HG02970 (cell line): ENCODE measurements around the gene PDHB.

Experiments used
- ATAC-seq: cut with Tn5 transposase; IDR thresholded peaks from one replicate; pipeline ENCODE4 v1.9.1; 2021; ENCODE audit warnings: mild to moderate bottlenecking, moderate library complexity, moderate number of reproducible peaks; ENCODE audit not compliant: unreplicated experiment, low FRiP score

Gene PDHB

DNA sequence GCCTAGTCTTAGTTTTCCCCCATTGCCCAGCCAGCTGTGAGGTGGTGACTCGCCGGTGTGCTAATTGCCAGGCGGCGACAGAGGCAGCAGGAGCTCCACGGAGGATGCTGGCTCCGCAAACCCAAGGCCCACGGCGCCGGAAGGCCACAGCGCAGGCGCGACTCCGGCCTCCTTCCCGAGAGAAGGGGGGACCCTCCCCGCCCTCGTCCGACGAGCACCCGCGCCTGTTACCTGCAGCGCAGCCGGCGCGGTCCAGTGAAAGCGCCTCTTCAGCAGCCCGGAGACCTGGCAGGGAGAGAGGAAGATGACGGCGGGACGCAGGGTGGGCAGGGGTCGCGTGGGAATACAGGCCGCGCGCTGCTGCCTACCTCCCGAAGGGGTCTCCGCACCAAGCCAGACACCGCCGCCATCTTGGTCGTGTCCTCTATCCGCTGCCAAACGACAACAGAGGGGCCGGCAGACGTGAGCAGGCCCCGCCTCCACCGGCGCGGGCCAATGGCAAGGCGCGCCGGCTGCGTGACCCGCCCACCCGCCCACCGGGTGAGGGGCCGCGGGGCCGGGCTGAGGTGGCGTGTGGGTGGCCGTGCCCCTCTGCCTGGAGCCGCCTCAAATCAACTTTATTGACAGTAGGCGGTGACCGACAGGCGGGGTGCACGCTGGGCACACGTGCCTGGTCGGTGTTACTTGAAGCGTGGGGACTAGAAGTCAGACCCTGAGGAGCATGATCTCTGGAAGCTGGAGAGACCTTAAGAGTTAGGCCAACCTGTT, at the start of gene PDHB:
Gene PDHB (minus strand): TSS at position 433 of the 768 bp plus-strand sequence. CDS start 23 bp downstream, at position 410.
- peak; percentile 95 for ATAC-seq

DNA sequence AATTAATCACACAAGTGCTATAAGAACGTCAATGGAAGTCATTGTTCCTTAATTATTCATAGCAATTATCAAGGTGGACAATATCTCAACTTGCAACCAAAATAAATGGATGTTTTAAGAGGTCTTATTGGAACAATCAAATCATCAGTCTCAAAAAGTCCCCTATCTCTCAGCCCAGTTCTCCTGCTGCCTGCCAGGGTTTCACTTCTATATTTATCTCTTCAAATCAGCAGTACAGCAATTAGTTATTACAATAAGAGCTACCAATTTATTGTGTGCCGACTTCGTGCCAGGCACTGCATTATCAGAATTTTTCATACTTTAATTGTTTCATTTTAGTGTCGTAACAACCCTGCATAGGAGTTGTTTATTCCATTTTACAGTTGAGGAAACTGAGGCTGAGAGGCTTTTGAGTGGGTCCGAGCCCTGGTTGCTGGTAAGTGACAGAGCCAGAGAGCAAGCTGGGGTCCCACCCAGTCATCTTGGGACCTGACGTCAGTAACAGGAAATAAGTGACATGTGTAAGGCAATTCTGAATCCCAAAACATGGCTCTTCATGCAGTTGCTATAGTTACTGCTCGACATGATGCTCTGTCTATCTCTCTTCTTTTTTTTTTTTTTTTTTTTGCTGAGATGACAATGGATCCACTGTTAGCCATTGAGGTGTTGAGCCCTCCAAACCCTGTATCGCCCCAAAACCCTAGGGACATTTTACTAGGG, 49.4 kb upstream of the PDHB start:
- no peak for ATAC-seq

DNA sequence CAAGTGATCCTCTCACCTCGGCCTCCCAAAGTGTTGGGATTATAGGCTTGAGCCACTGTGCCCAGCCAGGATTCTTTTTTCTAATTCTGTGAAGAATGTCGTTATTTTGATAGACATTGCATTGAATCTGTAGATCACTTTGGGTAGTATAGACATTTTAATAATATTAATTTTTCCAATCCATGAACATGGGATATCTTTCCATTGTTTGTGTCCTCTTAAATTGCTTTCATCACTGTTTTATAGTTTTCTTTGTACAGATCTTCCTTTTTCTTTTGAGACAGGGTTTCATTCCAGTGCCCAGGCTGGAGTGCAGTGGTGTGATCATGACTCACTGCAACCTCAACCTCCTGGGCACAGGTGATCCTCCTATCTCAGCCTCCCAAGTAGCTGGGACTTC, 46.7 kb upstream of the PDHB start:
- no peak for ATAC-seq

DNA sequence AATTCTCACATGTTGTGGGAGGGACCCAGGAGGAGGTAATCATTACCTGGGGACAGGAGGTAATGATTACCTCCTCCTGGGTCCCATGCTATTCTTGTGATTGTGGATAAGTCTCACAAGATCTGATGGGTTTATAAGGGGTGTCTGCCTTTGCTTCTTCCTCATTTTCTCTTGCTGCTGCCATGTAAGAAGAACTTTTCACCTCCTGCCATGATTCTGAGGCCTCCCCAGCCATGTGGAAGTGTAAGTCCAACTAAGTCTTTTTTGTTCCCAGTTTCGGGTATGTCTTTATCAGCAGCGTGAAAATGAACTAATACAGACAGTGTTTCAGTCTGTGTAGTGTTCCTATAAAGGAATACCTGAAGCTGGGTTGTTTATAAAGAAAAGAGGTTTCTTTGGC, 45.1 kb upstream of the PDHB start:
- ATAC-seq: no peak

DNA sequence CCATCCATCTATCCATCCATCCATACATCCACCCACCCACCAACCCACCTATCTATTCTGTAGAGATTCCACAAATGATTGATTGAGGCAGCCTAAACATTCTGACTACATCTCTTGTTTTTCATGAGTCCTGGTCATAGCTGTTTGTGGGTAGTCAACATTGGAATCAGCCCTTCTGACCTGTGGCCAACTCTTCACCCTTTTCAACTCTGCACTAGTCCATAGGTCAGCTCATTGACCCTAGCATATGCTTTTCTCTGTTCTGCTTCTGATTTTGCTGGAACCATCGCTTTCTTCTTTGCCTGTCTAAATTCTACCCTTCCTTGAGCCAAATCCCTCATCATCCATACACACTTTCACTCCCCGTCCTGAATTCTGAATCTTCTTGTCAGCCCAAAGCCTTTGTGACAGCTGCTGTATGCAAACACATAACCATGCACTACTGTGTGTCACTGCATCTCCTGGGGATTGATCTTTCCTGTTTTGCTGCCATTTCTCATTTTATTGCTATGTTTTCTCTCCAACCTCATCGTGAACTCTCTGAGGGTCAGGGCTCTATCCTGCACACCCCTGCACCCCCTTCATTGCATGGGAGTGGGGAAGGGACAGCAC, 41.4 kb upstream of the PDHB start:
- ATAC-seq: no peak

DNA sequence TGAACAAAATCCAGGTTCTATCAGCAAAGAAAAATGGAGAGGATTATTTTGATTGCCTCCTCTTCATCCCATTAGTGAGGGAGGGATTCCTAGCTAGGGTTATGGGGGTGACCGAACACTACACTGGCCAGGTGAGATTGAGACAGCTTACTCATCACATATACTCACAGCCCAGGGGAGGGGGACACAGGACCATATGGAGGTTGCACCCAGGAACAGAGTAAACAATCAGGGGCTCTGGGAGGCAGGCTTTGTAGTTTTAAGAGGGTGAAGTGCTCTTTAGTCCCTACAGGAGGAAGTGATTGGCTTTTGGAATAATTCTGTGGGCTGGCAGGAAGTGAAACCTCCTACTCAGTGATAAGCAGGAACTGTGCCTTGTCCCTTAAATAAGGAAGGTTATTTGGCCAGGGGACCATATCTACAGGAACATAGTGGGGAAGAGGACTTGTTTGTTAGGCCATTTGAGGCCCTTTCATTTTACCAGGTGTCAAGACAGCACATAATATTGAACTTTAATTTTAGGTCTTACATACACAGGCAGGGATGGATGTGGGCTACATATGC, 40.8 kb upstream of the PDHB start:
- ATAC-seq: no peak

DNA sequence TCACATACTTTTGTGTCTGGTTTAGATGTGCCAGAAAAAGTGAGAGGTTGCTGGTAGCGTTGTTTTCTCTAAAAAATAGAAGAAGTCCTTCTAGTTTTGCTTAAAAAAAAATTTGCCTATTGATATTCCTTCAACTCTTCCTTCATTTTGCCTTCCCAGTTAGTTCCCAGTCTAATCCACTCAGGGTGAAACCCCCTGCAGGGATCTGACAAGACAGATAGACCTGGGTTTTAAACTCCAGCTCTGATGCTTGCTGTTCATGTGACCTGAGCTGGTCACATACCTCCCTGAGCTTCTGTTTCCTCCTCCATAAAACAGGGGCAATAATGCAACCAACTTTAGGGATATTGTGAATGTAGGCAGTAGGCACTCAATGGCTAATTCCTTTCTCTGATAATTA, 39.6 kb upstream of the PDHB start:
- no peak for ATAC-seq

DNA sequence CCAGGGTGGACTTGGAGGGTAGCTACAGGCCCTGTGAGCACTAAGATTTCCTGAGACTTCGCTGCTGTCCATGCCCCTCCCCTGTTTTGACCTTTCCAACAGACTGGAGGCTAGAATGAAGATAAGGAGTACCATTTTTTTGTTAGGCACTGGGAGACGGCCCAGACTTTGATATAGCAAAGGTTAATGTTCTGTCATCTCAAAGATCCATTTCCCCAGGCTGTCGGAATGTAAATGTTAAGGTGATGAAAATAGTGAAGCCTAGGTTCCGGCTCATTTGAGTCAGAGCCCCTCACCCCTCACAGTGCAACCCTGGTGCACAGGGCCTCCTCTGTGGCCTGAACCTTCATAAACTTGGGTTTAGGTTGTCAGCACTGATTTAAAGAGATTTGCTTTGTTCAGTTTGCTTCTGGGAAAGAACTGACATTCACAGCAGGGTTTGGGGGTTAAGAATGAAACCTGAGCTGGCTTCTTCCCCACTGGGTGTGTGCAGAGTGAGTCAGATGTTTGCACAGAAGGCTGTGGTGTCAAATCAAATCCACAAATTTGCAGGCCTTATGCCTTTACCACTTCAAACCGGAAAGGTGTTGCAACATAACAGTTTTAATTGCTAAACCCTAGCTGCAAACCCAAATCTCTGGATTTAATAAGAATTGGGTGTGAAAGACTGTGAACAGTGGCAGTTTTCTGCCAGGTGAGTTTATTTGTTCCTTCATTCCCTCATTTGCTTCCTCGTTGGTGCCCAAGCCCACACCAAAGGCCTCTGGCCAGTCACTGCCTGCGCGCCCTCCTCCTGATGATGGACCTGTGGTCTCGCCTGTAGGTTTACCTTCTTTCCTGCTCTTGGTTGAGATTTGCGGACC, 37.6 kb upstream of the PDHB start:
- no peak for ATAC-seq

DNA sequence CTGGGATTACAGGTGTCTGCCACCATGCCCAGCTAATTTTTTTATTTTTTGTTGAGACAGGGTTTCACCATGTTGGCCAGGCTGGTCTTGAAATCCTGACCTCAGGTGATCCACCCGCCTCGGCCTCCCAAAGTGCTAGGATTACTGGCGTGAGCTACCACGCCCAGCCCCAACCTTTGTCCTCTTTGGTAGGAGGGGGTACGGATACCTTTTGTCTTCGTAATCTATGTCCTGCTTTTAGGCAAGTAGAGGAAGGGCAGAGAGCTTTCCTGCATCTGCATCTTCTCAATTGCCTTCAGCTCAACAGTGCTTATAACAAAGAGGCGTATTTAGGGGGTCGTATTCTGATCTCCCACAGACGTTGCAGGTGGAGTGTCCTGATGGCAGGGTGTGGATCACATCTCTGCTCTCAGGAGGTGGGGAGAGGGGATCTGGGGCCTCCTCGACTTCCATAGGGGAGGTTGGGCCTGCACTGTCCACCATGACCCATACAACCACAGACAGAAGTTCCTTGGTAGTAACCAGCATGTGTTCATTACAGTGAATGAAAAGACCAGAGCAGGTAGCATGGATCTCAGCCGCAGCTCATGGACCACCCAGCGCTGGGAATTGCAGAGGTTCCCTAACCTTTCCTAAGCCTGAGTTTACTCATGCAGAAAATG, 36.9 kb upstream of the PDHB start:
- ATAC-seq: no peak

DNA sequence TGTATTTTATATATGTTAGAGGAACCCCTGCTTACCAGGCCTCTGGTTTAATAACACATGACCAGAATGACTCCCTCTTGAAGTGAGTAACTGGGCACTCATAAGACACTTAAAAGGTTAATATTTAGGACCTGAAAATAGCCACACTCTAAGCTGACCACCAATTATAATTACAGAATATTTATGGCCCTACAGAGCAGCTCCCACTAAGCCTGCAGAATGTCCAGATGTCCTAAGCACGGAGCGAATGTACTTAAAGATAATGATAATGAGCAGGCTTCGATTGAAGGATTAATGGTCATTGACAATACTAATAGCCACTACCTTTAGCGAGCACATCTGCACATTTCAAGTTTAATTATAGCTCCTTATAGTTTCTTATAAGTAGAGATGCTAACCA, 35.5 kb upstream of the PDHB start:
- ATAC-seq: no peak

DNA sequence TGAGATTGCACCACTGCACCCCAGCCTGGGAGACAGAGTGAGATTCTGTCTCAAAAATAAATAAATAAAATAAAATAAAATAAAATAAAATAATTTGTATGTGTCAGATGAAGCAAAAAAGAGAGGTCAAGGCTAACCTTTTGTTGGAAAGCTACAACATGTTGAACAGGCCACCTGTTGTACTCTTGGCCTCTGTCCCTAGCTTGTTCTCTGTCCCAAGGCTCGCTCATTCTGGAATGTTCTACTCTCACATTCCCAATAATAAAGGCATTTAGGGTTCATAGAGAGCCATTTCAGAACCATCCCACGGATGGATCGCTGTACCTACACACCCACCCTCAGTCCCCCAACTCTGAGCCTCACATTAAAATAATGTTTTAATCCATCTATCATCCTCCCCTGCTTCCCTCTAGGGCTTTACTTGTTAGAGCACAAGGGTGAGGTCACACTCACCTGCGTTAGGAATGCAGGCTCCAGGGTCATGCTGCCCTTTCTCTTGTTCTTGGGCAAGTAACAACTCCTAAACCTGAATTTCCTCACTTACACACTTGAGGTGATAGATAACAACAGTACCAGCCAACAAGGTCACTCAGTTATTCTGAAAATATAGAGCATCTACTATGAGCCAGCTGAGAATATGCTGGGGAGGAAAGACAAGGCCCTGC, 33.4 kb upstream of the PDHB start:
- ATAC-seq: no peak

DNA sequence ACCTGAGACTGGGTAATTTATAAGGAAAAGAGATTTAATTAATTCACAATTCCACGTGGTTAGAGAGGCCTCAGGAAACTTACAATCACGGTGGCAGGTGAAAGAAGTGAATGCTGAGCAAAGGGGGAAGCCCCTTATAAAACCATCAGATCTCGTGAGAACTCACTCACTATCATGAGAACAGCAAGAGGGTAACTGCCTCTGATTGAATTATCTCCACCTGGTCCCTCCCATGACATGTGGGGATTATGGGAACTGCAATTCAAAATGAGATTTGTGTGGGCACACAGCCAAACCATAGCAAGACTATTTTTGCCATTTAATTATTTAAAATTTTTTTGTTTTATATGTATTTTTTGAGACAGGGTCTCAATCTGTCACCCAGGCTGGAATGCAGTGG, 31.2 kb upstream of the PDHB start:
- ATAC-seq: no peak

DNA sequence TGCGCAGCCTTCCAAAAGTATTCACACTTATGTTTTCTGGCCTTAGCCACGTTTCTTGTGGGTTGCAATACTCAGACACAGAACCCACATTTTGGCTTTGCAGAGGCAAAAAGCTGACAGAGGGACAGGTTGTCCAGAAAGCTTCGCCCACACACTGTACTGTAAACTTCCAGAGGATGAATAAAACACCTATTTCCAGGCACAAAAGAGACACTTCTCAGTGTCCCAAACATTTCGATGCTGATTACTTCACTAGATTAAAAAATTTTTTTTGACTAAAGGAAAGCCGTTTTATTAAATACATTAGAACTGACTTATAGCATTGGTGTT, 30.3 kb upstream of the PDHB start:
- ATAC-seq: no peak

DNA sequence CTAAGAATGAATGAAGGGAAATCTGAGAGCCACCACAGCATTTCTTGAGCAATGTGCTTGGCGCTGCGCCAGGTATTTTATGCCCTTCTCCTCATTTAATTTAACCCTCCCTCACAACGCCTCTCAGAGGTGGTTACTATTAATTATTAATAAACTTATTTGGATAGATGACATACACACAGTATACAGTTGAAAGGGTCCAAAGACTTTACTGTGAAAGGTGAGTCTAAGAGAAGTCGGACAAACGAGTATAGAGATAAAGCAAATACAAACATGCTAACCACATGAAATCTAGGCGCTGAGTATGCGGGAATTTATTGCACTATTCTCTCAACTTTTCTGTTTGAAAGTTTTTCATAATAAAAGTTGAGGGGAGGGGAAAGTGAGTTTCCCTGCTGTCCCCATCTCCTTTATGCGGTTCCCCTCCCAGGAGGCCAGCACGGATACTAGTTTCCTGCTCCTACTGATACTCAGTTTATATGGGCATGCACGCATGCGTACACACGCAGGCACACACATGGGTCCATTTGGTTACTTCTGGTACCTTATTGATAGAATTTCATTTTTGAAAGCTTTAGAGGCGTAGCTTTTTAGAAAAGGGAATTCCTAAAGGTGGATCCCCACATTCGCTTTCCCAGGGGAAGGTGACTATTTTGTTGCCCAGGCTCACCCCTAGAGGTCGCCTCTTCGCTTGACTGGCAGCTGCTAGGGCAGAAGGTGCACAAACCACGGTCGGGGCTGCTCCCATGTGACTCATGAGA, 29.7 kb upstream of the PDHB start:
- ATAC-seq: no peak

DNA sequence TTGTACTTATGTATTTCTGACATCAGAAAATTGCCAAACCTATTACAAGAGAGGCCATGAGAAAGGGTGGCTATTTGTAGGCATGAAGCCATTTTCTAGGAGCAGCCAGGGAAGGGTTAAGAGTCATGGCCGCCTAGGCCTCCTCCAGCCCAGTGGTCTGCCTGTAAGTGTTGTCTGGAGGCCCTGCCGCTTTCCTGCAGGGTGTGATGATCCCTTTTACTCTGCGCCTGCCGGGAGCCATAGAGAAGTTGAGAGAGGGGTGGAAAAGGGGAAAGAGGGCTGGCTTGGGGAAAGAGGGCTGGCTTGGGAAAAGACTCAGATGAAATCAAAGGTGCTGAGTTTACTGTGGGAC, 29.2 kb upstream of the PDHB start:
- ATAC-seq: no peak

DNA sequence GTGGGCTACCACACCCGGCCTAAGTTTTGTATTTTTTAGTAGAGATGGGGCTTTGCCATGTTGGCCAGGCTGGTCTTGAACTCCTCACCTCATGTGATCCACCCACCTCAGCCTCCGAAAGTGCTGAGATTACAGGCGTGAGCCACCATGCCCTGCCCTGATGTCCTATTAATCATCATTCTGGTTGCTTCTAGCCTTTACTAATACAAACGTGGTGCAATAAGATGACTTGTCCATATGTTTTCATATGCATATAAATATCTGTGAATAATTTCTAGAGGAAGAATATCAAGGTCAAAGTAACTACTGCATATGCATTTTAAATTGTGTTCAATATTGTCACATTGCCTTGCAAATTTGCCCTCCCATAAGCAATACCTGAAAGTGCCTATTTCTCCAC, 25.5 kb upstream of the PDHB start:
- ATAC-seq: no peak

DNA sequence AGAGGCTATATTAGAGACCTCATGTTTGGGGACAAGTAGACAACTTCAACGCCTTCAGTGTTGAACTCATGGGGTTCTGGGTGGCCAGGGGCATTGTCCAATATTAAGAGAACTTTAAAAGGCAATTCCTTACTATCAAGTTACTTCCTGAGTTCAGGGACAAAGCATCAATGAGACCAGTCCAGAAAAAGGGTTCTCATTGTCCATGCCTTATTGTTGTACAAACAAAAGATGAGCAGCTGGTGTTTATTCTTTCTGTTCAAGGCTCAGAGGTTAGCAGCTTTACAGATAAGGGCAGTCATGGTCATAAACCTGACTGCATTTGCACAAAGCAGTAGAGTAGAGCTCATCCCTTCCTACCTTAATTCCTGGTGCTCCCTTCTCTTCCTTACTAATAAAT, 18.5 kb upstream of the PDHB start:
- ATAC-seq: no peak

DNA sequence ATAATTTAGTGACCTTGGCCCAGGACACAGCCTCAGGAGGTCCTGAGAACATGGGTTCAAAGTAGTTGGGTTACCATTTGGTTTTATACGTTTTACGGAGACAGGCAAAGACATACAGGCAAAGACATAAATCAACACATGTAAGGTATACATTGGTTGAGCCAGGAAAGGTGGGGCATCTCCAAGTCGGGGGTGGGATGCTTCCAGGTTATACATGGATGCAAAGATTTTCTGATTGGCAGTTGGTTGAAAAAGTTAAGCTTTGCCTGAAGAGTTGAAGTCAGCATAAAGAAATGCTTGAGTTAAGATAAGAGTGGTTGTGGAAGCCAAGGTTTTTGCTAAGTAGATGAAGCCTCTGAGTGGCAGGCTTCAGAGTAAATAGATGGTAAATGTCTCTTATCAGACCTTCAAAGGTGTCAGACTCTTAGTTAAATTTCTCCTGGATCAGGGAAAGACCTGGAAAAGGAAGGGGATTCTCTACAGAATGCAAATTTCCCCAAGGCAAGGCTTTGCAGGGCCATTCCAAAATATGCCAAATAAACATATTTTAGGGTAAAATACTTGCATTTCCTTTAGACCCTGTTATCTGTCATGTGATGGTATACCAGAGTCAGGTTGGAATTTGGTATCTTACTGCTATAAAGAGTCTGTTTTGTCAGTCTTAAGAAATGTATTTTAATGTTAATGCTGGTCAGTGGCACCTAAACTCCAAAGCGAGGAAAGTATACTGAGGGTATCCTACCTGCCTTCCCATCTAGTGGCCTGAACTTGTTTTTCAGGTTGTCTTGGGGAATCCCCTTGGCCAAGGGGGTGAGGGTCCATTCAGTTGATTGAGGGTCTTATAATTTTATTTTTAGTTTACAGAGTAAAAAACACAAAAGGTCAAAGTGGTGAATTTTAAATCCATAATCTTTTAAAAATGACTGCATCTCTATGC, 8.2 kb upstream of the PDHB start:
- no peak for ATAC-seq
